CD14-positive monocyte (primary cell): ENCODE measurements around the gene PCSK7. TPM values are rescaled to one million over a fixed set of nuclear protein-coding genes. Genes with fewer than 3 reads are reported as not detected.

Experiments
- DNase-seq, 3 donors: peaks; one replicate each; pipeline ENCODE4 v3.0.0-alpha.2; 2011 to 2022
- H2AFZ ChIP-seq: 2 replicates; pipeline ENCODE4 v1.6.0; 2012; ENCODE audit warnings: mild to moderate bottlenecking, low read depth, low read length, inconsistent platforms; ENCODE audit not compliant: insufficient read depth, poor library complexity, severe bottlenecking
- H3K27ac ChIP-seq, 2 donors: 1 replicate in 1 of 2; 2 replicates in 1 of 2; pipeline ENCODE4 v1.5.1; 2012 to 2013; ENCODE audit warnings: low read length in 2 of 2, control low read depth in 1 of 2, inconsistent platforms in 1 of 2, low read depth in 1 of 2, mild to moderate bottlenecking in 1 of 2
- H3K27me3 ChIP-seq, 2 donors: one replicate each; pipeline versions ENCODE4 v1.6.0 to v1.6.1; 2011 to 2013; ENCODE audit warnings: low read length in 2 of 2; ENCODE audit not compliant: control insufficient read depth in 2 of 2, insufficient read depth in 2 of 2
- H3K36me3 ChIP-seq, 2 donors: replicated peaks in 1 of 2; 1 replicate in 1 of 2; 2 replicates in 1 of 2; pipeline versions ENCODE4 v1.5.1 to v1.6.1; 2012 to 2013; ENCODE audit warnings: low read length in 2 of 2, control low read depth in 1 of 2, inconsistent platforms in 1 of 2, mild to moderate bottlenecking in 1 of 2; ENCODE audit not compliant: insufficient read depth in 2 of 2, control insufficient read depth in 1 of 2
- H3K4me1 ChIP-seq, 2 donors: 1 replicate in 1 of 2; 2 replicates in 1 of 2; pipeline versions ENCODE4 v1.5.1 to v1.6.1; 2012 to 2013; ENCODE audit warnings: low read length in 2 of 2, control low read depth in 1 of 2, inconsistent platforms in 1 of 2, mild to moderate bottlenecking in 1 of 2, moderate library complexity in 1 of 2; ENCODE audit not compliant: insufficient read depth in 2 of 2, control insufficient read depth in 1 of 2
- H3K4me2 ChIP-seq: replicated peaks from 2 replicates; pipeline ENCODE3; 2012; ENCODE audit warnings: low read length, moderate library complexity, mild to moderate bottlenecking; ENCODE audit not compliant: poor library complexity, severe bottlenecking; ENCODE audit errors: extremely low read depth
- H3K4me3 ChIP-seq, 3 experiments: fragments of 200-600 bp in 1 of 3; sonication (generic) in 1 of 3; replicated peaks in 1 of 3; 1 replicate in 2 of 3; 2 replicates in 1 of 3; pipeline ENCODE4 v1.5.1; 2011 to 2013; ENCODE audit warnings: low read length in 3 of 3, mild to moderate bottlenecking in 3 of 3, control low read depth in 2 of 3, low read depth in 2 of 3, inconsistent platforms in 1 of 3, moderate library complexity in 1 of 3
- H3K79me2 ChIP-seq: 2 replicates; pipeline ENCODE4 v1.6.0; 2012; ENCODE audit warnings: mild to moderate bottlenecking, control low read depth, inconsistent platforms, low read length, moderate library complexity; ENCODE audit not compliant: insufficient read depth
- H3K9ac ChIP-seq: 2 replicates; pipeline ENCODE4 v1.6.0; 2017; ENCODE audit warnings: low read length, mild to moderate bottlenecking; ENCODE audit not compliant: insufficient read depth, poor library complexity, severe bottlenecking
- H3K9me3 ChIP-seq, 2 donors: replicated peaks in 1 of 2; 1 replicate in 1 of 2; 2 replicates in 1 of 2; pipeline versions ENCODE4 v1.5.1 to v1.6.1; 2012 to 2013; ENCODE audit warnings: low read length in 2 of 2, control low read depth in 1 of 2; ENCODE audit not compliant: control insufficient read depth in 1 of 2, insufficient read depth in 1 of 2
- H4K20me1 ChIP-seq: 2 replicates; pipeline ENCODE4 v1.6.0; 2012; ENCODE audit warnings: mild to moderate bottlenecking, low read length, control low read depth, moderate library complexity; ENCODE audit not compliant: insufficient read depth
- H3K27ac Mint-ChIP-seq, 7 donors: one replicate each; pipeline ENCODE4 v1.8.0; 2020; ENCODE audit warnings: mild to moderate bottlenecking in 7 of 7, mixed read lengths in 7 of 7, moderate library complexity in 6 of 7, inconsistent platforms in 2 of 7
- H3K27me3 Mint-ChIP-seq, 3 donors: one replicate each; pipeline ENCODE4 v1.8.0; 2021 to 2022; ENCODE audit warnings: low read depth in 3 of 3, mild to moderate bottlenecking in 3 of 3, mixed read lengths in 3 of 3, moderate library complexity in 3 of 3, inconsistent platforms in 1 of 3
- H3K36me3 Mint-ChIP-seq, 2 donors: one replicate each; pipeline ENCODE4 v1.8.0; 2020; ENCODE audit warnings: mixed read lengths in 2 of 2, inconsistent platforms in 1 of 2, mild to moderate bottlenecking in 1 of 2
- H3K4me1 Mint-ChIP-seq: one replicate; pipeline ENCODE4 v1.8.0; 2020; ENCODE audit warnings: mild to moderate bottlenecking, mixed read lengths
- H3K4me3 Mint-ChIP-seq, 2 donors: one replicate each; pipeline ENCODE4 v1.8.0; 2020; ENCODE audit warnings: mild to moderate bottlenecking in 2 of 2, mixed read lengths in 2 of 2, moderate library complexity in 1 of 2
- H3K9me3 Mint-ChIP-seq, 7 donors: one replicate each; pipeline ENCODE4 v1.8.0; 2020 to 2022; ENCODE audit warnings: mixed read lengths in 7 of 7, mild to moderate bottlenecking in 6 of 7, moderate library complexity in 6 of 7, inconsistent platforms in 2 of 7
- CTCF ChIP-seq: fragments of 200-600 bp; IDR thresholded peaks from one replicate; pipeline ENCODE4 v1.8.0; 2022; ENCODE audit warnings: antibody characterized with exemption, mild to moderate bottlenecking
- WGBS: methylation state at CpG from one replicate; pipeline ENCODE4 v1.1.5; 2013; ENCODE audit warnings: missing lambda C conversion rate; ENCODE audit not compliant: insufficient coverage; 5-methylcytosine and 5-hydroxymethylcytosine counted together
- intact Hi-C, 2 donors: fragments of 100-400 bp; cut with micrococcal nuclease; formaldehyde crosslinking; loops; one replicate each; pipeline versions ENCODE4 v1.15.0 to v1.15.1; 2023
- polyA plus RNA-seq, 3 donors: library from polyadenylated mRNA; depleted of rRNA in 1 of 3; unstranded in 2 of 3; stranded (reverse) in 1 of 3; fragments of 300-500 nt in 2 of 3; fragments of >200 nt in 1 of 3; fragmentation: Illumina TruSeq in 2 of 3; gene quantifications; 1 replicate in 2 of 3; 2 replicates in 1 of 3; pipeline ENCODE4 v1.2.3, GENCODE V29; 2012 to 2021

PCSK7 gene
- polyA plus RNA-seq, 3 donors: 6.1 to 93.8 (median 9.5) TPM

DNA sequence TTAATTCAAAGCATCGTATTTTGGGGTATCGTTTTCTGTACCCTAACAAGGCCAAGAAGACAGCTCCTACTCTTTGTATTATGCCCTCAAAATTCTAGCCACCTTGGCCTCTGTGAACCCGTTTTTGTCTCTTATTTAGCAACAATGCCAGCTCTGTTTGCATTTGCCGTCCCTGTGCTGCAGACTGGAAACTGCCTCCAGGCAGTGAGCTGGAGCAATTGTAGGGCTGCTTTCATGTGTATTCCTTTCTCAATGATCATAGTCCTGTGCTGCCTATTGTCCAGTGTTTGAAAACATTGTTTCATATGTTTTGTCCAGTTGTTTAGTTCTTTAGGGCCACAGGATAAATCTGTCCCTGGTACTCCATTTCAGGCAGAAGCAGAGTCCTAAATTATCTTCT, 39.3 kb upstream of the PCSK7 start:
- Histone ChIP-seq H3K4me3 (no peak overlapping the region), H3K4me2 (no peak overlapping the region), H3K9ac (no peak overlapping the region), H3K79me2 (no peaks in the 10 kb centered on the region), H4K20me1 (no peaks in the 10 kb centered on the region), H3K36me3 (peaks cover 4 to 42% of the 10 kb centered on the region in 2 donors), H2AFZ (no peak overlapping the region), H3K9me3 (no peaks in the 10 kb centered on the region), H3K27ac (no peak overlapping the region), H3K27me3 (no peaks in the 10 kb centered on the region), H3K4me1 (no peaks in the 10 kb centered on the region)
- Mint-ChIP-seq H3K4me3 (no peak overlapping the region), H3K36me3 (peaks cover 50 to 70% of the 10 kb centered on the region in 2 donors), H3K27me3 (peaks cover 0 to 1% (median 0%) of the 10 kb centered on the region in 3 donors), H3K9me3 (peaks cover 1 to 7% (median 5%) of the 10 kb centered on the region in 7 donors), H3K4me1 (no peaks in the 10 kb centered on the region), H3K27ac (no peak overlapping the region)
- no peak for TF ChIP-seq CTCF
- DNase-seq: no peak
- intact Hi-C loops: no loop called here
- WGBS: 97% methylated on average over 3 of the region's 4 CpGs

- Histone ChIP-seq H3K27ac (no peak overlapping the region), H3K4me3 (no peak overlapping the region), H3K4me2 (no peak overlapping the region), H3K9ac (no peak overlapping the region), H3K79me2 (no peaks in the 10 kb centered on the region), H3K36me3 (peaks cover 2 to 34% of the 10 kb centered on the region in 2 donors), H3K27me3 (no peaks in the 10 kb centered on the region), H4K20me1 (no peaks in the 10 kb centered on the region), H3K4me1 (no peaks in the 10 kb centered on the region), H2AFZ (no peak overlapping the region), H3K9me3 (no peaks in the 10 kb centered on the region)
- no peaks in the 10 kb centered on the region for H3K4me1 Mint-ChIP-seq
- no CpG with 5 or more reads among the region's 2 CpGs for WGBS
- H3K4me3 Mint-ChIP-seq: no peak overlapping the region
- H3K9me3 Mint-ChIP-seq: peaks cover 1 to 7% (median 5%) of the 10 kb centered on the region in 7 donors
- H3K36me3 Mint-ChIP-seq: peaks cover 41 to 63% of the 10 kb centered on the region in 2 donors
- no peak overlapping the region for H3K27ac Mint-ChIP-seq
- H3K27me3 Mint-ChIP-seq: peaks cover 0 to 1% (median 0%) of the 10 kb centered on the region in 3 donors
- TF ChIP-seq CTCF: no peak
- DNase-seq: no peak
- intact Hi-C loops: no loop called here
Observed at GRCh38 chr11:117269856-117270255, 38.0 kb upstream of the PCSK7 start.
